Posterior vena cava (tissue), 2 donors: ENCODE results near the gene AP1G2. TPM values are rescaled to one million over a fixed set of nuclear protein-coding genes. Genes with fewer than 3 reads are reported as not detected.
"Not testable (repeated sequence)": the region's sequence is repeated elsewhere in the genome, so short reads cannot be mapped to it uniquely, and the experiment has no call there.

ENCODE experiments used
- DNase-seq: peaks from one replicate; pipeline ENCODE4 v3.0.0-alpha.2; 2020; ENCODE audit warnings: low spot score
- intact Hi-C, 2 donors: fragments of 100-400 bp; cut with DNase I; formaldehyde crosslinking; loops; one replicate each; pipeline versions ENCODE4 v1.14.1 to v1.14.2; 2022 to 2023
- total RNA-seq, 2 donors: library from RNA; stranded (reverse); fragmentation: NEBNext Ultra II Directional; extraction: Animal tissue kit (Norgen Biotek cat#: 25700); gene quantifications; one replicate each; pipeline ENCODE4 v1.2.1, GENCODE V29; 2021
- donor health status: DM: yes; HTN: yes; CAD: no.
- donor health status: DM: yes; HTN: yes; CAD: no.

Gene AP1G2
- total RNA-seq, 2 donors from 2014 or later: 31.5 to 36.5 TPM

GRCh38 chr14:23548351-23549318 lies 19.0 kb downstream of the AP1G2 start:
- intact Hi-C loops: no loop called here
- no peak for DNase-seq

- DNase-seq: no peak
- intact Hi-C loops: no loop called here
These were observed 19.7 kb downstream of the AP1G2 start for GRCh38 chr14:23547924-23548323.

- DNase-seq: no peak
- intact Hi-C loops: no loop called here
These were observed 21.0 kb downstream of the AP1G2 start for GRCh38 chr14:23546450-23547035.

- intact Hi-C loops: no loop called here
- DNase-seq: no peak
These were observed 21.7 kb downstream of the AP1G2 start for GRCh38 chr14:23545740-23546365.

- DNase-seq: no peak
- intact Hi-C loops: no loop called here
These were observed 22.8 kb downstream of the AP1G2 start for GRCh38 chr14:23544511-23545447.

- no peak for DNase-seq
- intact Hi-C loops: no loop called here
These were observed 24.2 kb downstream of the AP1G2 start for GRCh38 chr14:23543403-23543802.

GRCh38 chr14:23542261-23542660 lies 25.3 kb downstream of the AP1G2 start:
- intact Hi-C loops: no loop called here
- peak; percentile 18 for DNase-seq

- intact Hi-C loops: no loop called here
- DNase-seq: no peak
These were observed 27.5 kb downstream of the AP1G2 start for GRCh38 chr14:23540141-23540469.

- DNase-seq: peak; percentile 48
- intact Hi-C loops: no loop called here
These were observed 28.1 kb downstream of the AP1G2 start for GRCh38 chr14:23539248-23540140.

- DNase-seq: peak; percentile 83
- intact Hi-C loops: no loop called here
These were observed 28.8 kb downstream of the AP1G2 start for GRCh38 chr14:23538785-23539184.

GRCh38 chr14:23538050-23538718 lies 29.4 kb downstream of the AP1G2 start:
- intact Hi-C loops: no loop called here
- no peak for DNase-seq

GRCh38 chr14:23537351-23538049 lies 30.1 kb downstream of the AP1G2 start:
- intact Hi-C loops: no loop called here
- DNase-seq: peak; percentile 49

GRCh38 chr14:23536906-23537305 lies 30.7 kb downstream of the AP1G2 start:
- DNase-seq: peak; percentile 4
- intact Hi-C loops: not testable (repeated sequence)

GRCh38 chr14:23536494-23536893 lies 31.1 kb downstream of the AP1G2 start:
- DNase-seq: peak; percentile 2
- intact Hi-C loops: no loop called here

GRCh38 chr14:23535943-23536342 lies 31.6 kb downstream of the AP1G2 start:
- no peak for DNase-seq
- intact Hi-C loops: no loop called here

- peak; percentile 59 for DNase-seq
- intact Hi-C loops: no loop called here
These were observed 33.7 kb downstream of the AP1G2 start for GRCh38 chr14:23533652-23534435.
